ENCODE measurements around the gene ADCYAP1R1. TPM values are rescaled to one million over a fixed set of nuclear protein-coding genes. Genes with fewer than 3 reads are reported as not detected.
"Not testable (repeated sequence)": the region's sequence is repeated elsewhere in the genome, so short reads cannot be mapped to it uniquely, and the experiment has no call there.

ADCYAP1R1 gene
- polyA plus RNA-seq, 4 donors, result 0.64 to 1.2 (median 1.0) TPM

DNA sequence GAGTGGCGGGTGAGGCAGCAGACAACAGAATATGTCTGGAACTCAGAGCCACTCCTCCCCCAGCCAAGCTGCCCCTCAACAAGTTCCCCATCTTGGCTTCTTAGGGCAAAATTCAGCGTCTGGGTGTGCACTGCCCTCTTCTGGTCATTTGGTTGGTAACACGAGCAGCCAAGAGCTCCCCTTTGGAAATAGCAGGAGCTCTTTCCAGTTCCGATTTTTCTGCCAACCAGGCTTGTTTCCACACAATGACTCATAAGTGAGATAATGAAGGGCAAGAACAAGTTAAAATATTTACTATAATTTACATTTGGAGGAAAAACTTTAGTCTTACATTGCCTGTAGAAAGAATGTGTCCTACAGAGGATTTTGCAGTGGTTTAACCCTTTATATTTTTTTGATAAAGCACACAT, 70.5 kb downstream of the ADCYAP1R1 start:
- peak; percentile 41 to 66 (median 54) for DNase-seq (ENCODE audit: low read depth in 4 of 4, low spot score in 3 of 4)

DNA sequence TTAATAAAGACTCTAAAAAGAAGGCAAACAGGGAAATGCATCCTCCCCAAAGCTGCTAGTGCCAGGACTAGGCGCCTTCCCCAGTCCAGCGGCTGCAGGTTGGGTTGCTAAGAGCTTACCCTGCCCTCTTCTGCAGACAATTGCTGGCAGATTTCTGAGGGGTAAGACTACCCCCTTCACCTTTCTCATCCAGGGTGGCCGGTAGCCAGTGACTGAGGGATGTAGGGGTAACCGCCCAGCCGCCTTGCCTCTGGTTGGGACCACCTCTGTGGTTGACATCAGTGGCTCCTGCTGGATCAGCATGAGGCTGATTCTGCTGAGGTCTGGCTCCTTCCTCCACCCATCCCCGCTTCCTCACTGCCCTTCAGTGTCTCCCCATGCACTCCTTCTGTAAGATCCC, 71.2 kb downstream of the ADCYAP1R1 start:
- DNase-seq (ENCODE audit: low read depth in 4 of 4, low spot score in 3 of 4), result no peak

DNA sequence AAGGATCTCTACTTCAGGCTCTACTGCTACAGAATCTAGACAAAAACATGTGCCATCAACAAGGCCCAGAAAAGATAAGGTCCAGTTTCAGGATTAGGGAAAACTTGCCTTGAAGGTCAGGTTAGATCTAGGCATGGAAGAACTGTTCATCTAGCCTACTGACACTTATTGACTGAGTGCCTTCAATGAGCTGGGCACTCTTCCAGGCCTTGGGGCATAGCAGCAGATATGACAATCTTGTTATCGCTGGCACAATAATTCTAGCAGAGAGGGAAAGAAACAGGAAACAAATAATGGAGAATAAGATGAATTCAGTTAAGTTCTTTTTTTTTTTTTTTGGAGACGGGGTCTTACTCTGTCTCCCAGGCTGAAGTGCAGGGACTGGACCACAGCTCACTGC, 71.6 kb downstream of the ADCYAP1R1 start:
- no peak for DNase-seq (ENCODE audit: low read depth in 4 of 4, low spot score in 3 of 4)

DNA sequence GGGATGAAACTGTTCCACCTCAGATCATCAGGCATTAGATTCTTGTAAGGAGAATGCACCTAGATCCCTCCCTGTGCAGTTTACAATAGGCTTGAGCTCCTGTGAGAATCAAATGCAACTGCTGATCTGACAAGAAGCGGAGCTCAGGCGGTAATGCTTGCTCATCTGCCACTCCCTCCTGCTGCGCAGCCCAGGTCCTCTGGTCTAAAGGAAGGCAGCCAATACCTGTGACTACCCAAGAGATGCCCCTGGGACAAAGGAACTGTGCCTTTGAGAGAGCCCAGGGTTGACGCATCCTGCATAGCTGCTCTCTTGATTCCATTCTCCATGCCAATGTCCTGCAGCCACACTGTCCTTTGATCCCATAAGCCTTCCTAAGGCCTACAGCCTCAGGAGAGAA, 73.1 kb downstream of the ADCYAP1R1 start:
- DNase-seq (ENCODE audit: low read depth in 4 of 4, low spot score in 3 of 4), result no peak

DNA sequence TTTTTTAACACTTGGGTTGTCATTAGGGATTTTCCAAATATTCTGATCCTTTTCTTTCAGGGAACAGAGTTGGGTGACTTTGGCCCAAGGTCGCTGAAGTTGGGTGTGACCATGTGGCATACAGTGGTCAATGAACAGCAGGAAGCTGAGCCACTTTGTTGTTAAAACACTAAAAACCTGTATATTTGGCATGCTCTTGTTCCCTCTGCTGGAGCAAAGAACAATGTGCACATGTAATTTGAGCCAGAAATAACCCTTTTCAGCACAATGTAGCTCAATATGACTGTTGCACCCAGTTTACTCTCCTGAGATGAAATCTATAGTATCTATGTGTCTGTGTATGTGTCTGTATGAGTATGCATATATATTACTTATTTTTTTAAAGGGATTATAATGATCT, 74.9 kb downstream of the ADCYAP1R1 start:
- DNase-seq (ENCODE audit: low read depth in 4 of 4, low spot score in 3 of 4), result no peak

DNA sequence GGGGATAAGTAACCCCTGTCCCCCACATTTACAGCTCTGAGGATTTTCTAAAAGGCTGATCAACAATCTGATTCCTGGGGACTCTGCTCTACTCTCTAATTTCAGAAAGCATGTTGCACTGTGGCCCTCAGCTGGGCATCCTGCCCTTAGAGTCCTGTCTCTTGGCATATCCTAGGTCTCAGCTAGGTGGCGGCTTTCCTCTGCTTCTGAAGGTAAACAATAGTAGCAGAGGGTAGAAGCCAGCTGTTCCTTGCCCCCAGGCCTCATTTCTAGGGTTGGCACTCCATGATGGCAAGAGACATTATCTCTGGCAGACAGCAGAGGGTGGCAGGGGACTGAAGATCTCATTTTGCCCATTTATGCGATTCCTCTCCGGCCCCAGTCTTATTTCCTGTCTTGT, 77.0 kb downstream of the ADCYAP1R1 start:
- DNase-seq (ENCODE audit: low read depth in 4 of 4, low spot score in 3 of 4), result no peak

DNA sequence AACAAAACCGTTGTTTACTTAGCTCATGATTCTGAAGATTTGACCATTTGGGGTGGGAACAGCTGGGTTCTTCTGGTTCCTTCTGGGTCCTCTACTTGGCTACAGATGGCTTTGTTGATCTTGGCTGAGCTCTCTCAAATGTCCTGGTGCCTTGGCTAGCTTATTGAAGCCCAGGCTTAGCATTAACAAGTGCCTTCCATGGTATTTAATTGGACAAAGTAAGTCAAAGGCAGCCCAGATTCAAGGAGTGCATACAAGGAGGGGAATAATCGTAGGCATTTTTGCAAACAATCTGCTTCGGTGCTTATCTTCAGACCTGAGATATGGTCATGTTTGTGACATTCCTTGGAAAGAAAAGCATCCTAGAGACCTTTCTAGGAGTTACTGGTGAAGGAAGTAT, 81.4 kb downstream of the ADCYAP1R1 start:
- no peak for DNase-seq (ENCODE audit: low read depth in 4 of 4, low spot score in 3 of 4)

DNA sequence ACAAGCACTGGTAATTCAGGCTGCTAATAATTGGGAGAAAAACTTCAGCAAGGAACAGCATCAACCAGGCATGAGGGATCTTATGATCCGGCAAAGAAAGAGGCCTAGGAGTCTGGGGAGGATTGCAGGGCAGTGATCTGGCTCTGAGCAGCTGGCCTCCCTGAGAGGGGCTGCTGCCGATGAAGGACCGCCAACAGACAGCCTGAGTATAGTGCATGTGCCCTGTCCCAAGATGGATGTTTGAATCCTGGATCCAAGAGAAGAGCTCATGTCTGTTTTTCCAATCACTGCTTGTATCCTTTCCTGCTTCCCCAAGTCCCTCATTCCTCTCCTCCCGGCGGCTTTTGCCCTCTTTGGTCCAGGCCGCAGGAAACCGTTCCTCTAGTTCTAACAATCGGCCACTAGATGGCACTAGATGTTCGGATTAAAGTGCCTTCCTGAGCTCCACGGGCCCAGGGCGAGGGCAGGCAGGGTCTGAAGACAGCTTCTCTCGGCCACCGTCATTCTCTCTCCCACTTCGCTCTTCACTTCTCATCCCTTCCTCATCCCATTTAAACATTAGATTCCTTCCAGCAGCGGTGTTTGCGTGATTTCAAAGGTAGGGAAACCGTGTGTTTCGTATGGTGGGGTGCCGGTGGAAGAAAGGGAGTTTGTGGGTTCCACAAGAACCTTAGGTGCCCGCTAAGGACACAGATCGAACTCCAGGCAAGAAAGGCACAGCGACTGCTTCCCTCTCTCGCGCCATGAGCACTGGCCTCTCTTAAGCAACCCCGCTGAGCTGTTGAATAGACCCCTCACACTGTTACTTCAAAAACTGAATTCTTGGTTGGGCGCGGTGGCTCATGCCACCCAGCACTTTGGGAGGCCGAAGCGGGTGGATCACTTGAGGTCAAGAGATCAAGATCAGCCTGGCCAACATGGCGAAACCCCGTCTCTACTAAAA, 82.4 kb downstream of the ADCYAP1R1 start:
- DNase-seq (ENCODE audit: low read depth in 4 of 4, low spot score in 3 of 4), result peak; percentile 63 to 74 (median 70)

DNA sequence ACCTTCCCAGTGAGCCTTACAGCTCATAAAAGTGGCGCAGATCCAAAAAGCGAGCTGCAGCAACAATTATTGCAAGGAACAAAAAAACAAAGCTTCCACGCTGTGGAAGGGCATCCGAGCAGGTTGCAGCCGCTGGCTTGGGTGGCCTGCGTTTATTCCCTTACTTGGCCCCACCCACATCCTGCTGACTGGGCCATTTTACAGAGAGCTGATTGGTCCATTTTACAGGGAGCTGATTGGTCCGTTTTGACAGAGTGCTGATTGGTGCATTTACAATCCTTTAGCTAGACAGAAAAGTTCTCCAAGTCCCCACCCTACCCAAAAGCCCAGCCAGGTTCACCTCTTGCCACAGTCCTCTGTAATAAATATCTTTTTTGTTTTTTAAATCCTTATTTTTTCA, 85.1 kb downstream of the ADCYAP1R1 start:
- no peak for DNase-seq (ENCODE audit: low read depth in 4 of 4, low spot score in 3 of 4)

DNA sequence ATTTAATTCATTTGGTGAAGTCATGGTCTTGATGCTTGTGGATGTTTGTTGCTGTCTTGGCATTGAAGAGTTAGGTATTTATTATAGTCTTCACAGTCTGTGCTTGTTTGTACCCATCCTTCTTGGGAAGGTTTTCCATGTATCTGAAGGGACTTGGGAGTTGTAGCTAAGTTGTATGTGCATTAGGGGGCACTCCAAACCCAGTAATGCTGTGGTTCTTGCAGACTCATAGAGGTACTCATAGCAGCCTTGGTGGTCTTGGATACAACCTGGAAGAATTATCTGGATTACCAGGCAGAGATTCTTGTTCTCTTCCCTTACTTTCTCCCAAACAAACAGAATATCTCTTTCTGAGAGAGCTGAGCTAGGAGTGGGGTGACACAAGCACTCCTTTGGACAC, 93.2 kb downstream of the ADCYAP1R1 start:
- DNase-seq (ENCODE audit: low read depth in 4 of 4, low spot score in 3 of 4), result no peak

DNA sequence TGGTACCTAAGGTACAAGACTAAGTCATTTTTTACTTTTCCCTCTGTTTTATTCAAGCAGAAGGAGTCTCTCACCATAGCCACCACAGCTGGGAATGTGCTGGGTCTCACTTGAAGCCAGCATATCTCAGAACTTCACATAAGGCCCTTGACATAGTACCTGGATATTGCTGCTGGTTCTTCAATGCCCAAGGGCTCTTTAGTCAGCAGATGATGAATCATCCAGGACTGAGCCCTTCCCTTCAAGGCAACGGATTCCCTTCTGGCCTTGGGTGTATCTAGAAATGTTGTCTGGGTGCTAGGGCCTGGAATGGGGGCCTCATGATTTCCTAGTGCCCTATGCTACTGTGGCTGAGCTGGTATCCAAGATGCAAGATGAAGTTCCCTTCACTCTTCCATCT, 93.9 kb downstream of the ADCYAP1R1 start:
- no peak for DNase-seq (ENCODE audit: low read depth in 4 of 4, low spot score in 3 of 4)

DNA sequence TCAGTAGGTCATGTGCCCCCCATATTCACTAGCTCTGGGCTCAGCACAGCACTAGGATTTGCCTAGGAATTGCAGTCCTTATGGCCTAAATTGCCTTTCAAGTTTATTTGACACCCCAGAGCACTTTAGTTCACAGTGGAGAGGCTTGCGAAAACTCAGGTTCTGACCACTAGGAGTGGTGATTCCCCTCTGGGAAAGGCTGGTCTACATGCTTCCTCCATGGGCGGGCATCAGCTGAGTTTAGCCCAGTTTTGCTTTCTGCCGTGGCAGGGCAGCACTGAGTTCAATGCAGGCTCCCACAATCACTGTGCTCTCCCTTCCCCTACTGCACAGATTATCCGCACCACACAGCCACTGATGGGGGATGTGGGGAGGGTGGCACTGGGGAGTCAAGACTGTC, 94.4 kb downstream of the ADCYAP1R1 start:
- DNase-seq (ENCODE audit: low read depth in 4 of 4, low spot score in 3 of 4), result no peak

DNA sequence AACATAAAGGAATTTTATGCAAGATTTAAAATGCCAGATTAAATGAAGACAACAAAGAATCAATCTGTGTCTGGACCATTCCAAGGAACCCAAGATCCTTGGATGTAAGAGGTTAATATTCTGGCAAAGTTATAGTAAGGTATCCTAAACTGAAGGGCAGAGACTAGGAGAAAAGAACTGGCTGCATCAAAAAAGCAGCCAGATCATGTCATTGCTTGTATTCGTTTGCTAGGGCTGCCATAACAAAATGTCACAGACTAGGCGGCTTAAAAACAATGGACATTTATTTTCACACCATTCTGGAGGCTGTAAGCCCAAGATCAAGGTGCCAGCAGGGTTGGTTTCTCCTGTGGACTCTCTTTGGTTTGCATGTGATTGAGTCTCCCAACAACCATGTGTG, 99.7 kb downstream of the ADCYAP1R1 start:
- no peak for DNase-seq (ENCODE audit: low read depth in 4 of 4, low spot score in 3 of 4)

DNA sequence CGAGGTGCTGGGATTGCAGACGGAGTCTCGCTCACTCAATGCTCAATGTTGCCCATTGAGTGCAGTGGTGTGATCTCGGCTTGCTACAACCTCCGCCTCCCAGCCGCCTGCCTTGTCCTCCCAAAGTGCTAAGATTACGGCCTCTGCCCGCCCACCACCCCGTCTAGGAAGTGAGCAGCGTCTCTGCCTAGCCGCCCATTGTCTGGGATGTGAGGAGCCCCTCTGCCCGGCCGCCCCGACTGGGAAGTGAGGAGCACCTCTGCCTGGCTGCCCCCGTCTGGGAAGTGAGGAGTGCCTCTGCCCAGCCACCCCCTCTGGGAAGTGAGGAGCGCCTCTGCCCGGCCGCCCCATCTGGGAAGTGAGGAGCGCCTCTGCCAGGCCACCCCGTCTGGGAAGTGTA, 101.2 kb downstream of the ADCYAP1R1 start:
- DNase-seq (ENCODE audit: low read depth in 4 of 4, low spot score in 3 of 4), result not testable (repeated sequence)

DNA sequence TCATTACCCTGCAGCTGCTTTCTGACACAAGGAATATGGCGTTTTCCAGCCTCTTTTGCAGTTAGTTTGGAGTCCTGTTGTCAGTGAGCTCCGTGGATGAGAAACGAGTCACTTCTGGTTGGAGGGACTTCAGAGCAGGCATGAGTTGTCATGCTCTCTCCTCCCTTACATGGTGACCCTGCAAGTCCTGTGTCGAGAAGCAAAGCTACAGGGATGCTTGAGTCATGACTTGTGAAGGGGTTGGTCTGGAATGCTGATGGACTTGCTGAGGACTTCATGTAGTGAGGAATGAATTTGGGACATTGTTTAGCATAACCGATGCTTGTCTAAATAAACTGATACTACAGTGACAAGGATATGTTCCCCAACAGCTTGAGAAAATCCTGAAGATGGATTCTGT, 108.8 kb downstream of the ADCYAP1R1 start:
- no peak for DNase-seq (ENCODE audit: low read depth in 4 of 4, low spot score in 3 of 4)

Other genes starting within 250 kb of the ADCYAP1R1 start
- 100 to 1,000 TPM; 173 to 238 (median 213) TPM for gene AQP1, start 140.5 kb upstream of the ADCYAP1R1 start, polyA plus RNA-seq (ENCODE audit: insufficient read length in 4 of 4)
- gene GHRHR, start 88.4 kb upstream of the ADCYAP1R1 start, polyA plus RNA-seq (ENCODE audit: insufficient read length in 4 of 4), result under 1 TPM in 2 of 4 donors, not detected in 2; 0.32 to 0.37 TPM